GM19193 (cell line): ENCODE measurements around the gene LYPD6.

Source experiments
- POLR2A ChIP-seq: IDR thresholded peaks from 4 replicates; pipeline ENCODE4 v1.6.1; 2011; ENCODE audit not compliant: insufficient read depth, insufficient read length; ENCODE audit errors: extremely low read depth

The LYPD6 gene

DNA sequence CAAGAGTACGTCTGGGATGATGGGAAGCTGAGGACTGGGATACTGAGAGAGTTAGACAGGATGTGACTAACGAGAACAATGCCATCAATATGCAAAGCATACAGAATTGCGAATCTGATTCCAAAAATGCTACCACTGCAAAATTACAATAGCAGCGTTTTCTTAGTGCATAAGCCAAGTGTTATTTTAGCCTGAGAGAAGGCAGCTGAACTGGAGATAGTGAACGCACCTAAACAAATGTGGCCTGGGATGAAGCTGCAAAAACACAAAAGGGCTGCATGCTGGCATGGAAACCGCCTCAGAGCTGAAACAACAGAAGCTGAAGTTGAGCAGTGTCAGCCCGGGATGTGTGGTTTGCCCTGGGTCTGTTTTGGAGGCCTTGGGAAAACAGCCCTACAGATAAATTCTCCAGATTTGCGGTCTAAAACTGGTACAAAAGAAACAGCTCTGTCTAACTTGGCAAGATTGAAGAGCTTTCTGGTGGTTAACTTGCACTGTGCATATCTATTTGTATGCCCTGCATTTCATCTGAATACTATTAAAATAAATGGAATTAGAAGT is 45.5 kb downstream of the LYPD6 start:
- no peak for TF ChIP-seq POLR2A

GRCh38 chr2:149380205-149380604 is 49.8 kb downstream of the LYPD6 start:
- no peak for TF ChIP-seq POLR2A

GRCh38 chr2:149383340-149383739 is 53.0 kb downstream of the LYPD6 start:
- TF ChIP-seq POLR2A, result no peak

DNA sequence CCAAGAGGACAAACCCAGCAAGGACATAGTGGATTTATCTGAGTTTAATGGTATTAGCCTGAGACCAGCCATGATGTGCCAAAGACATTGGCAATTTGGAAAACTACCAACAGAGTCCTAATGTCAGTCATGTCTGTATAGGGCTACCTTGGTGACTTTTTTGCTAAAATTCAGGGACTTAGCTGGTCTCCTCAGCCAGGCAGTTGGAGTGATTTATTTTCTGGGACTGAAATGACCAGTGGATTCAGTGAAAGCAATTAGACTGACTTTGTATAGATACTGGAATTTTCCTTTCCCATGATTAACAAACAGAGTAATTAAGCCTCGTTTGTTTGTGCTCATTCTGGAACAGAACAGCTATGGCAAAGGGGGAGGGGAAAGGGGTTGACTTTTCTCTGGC is 55.0 kb downstream of the LYPD6 start:
- no peak for TF ChIP-seq POLR2A

DNA sequence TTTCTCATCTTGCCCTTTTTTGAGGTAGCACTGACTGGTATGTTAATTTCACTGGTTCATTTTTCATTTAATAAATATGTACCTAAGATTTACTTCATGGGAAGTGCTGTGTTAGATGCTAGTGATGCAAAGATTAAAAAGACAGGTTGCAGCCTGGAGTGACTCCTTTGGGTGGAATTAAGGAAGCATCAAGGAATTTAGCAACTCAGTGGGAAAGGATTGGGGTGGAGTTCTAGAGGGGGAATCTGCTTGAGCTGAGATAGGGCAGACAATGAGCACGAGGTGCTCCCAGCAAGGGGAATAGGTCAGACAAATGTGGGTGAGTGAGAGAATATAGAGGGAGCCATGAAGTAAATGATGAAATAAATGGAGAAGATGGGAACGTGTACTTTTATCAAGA is 57.0 kb downstream of the LYPD6 start:
- no peak for TF ChIP-seq POLR2A

- no peak for TF ChIP-seq POLR2A
Measured at GRCh38 chr2:149388120-149388816, 57.9 kb downstream of the LYPD6 start.

GRCh38 chr2:149389506-149390167 is 59.2 kb downstream of the LYPD6 start:
- no peak for TF ChIP-seq POLR2A

DNA sequence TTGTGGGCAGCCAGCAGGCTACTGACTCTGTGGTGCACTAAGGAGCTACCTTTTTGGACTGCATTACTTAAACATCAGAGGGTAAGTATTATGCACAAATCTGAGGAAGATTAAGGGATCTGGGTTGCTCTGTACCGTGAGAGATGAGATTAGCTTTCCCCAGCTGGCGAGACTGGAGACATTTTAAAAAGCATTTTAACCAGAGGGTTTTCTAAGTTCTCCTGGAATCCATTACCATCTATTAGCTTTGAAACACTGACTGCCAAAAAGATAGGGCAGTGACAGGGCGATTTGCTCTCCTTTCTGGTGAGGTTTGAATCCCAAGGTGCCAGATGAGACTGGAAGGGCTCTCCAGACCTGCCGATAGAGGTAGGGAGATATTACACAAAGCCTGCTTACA is 63.2 kb downstream of the LYPD6 start:
- no peak for TF ChIP-seq POLR2A

DNA sequence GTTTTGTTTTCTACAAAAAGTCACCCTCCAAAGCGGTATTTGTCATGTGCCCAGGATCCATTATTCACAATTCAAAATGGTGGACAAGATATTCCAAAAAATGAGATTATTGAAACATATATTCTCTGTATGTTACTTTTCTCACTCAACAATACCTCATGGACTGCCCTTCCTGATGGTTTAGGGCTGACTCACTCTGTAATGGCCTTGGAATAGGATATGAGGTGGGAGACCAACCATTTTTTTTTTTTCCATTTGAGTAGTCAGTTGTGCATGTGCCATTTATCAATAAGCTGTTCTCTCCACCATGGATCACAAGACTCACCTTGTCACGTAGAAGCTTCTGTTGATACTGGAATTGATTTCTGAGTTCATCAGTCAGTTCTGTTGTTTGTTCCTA is 64.5 kb downstream of the LYPD6 start:
- TF ChIP-seq POLR2A, result no peak

DNA sequence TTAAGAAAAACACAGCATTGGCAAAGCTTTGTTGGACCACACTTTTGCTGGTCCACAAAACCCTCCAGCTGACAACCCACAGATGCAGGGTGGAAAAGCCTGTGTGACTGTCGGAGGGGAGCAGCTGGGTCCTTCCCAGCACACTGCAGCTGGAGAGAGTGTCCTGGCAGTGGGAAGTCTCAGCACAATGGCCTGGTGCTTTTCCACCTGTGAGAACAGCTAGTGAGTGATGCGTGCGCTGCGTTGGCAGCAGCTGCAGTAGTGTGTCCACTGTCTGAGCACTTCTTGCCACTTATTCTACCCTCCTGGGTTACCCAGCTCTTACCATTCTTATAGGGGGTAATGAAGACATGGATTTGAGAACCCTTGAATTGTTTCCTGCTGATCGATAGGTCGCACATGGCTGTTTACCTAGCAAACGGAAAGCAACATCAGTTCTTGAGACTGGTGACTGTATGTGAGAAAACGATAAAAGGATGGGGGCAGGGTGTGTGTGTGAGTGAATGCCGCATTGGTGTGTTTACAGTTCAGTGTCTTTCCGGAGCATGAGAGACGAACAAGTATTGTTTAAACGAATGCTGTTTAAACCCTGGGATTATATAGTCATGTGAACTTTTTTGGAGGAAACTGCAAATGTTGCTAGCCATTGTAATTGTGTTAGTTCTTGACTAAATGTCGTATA is 69.7 kb downstream of the LYPD6 start:
- TF ChIP-seq POLR2A, result no peak

- TF ChIP-seq POLR2A, result no peak
Measured at GRCh38 chr2:149400997-149401396, 70.6 kb downstream of the LYPD6 start.

- no peak for TF ChIP-seq POLR2A
Measured at GRCh38 chr2:149409506-149409905, 79.1 kb downstream of the LYPD6 start.

DNA sequence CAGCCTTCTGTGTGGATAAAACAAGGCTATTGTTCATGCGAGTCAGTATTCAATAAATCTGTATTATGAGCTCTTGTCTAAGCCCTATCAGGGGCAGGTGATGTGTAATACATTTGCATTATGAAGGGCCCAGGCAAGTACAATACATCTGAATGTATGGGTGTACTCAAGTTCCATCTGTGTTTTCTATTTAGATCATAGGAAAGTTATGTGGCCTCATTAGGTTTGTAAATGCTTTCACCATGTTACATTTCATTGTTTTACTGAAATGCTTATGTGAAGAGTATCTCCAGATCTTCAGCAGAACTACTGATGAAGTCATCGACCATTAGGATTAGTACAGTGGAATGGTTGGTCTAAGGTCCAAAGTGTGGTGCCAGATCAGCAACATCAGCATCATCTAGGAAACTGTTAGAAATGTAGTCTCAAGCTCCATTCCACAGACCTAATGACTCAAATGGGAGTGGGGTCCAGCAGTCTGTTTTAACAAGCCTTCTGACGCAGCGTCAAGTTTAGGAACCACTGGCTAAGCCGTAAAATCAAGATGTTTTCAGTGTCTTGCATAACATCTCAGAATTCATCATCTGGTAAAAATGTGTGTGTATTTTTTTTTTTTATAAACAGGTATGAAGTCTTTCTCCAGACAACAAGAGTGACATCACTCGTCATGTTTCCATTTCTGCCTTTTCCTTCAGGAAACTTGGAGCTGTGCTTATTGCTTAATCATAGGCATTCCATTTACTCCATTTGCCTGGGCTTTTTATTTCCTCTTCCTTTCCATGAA is 80.5 kb downstream of the LYPD6 start:
- no peak for TF ChIP-seq POLR2A

GRCh38 chr2:149413487-149413886 is 83.1 kb downstream of the LYPD6 start:
- TF ChIP-seq POLR2A, result no peak

GRCh38 chr2:149415086-149415485 is 84.7 kb downstream of the LYPD6 start:
- TF ChIP-seq POLR2A, result no peak
